Dendritic cell treated with granulocyte-macrophage colony-stimulating factor and Interleukin-4, amounts not matched to agents 40 ng/mL and 50 ng/mL, for 4 days (primary cell): Measurements from ENCODE around the gene PKP2.
"Not testable (repeated sequence)": the region's sequence is repeated elsewhere in the genome, so short reads cannot be mapped to it uniquely, and the experiment has no call there.

Experiments used
- H3K27ac Mint-ChIP-seq: one replicate; pipeline ENCODE4 v1.8.0; 2022; ENCODE audit warnings: mild to moderate bottlenecking, mixed read lengths
- H3K27me3 Mint-ChIP-seq: one replicate; pipeline ENCODE4 v1.8.0; 2022; ENCODE audit warnings: mild to moderate bottlenecking, mixed read lengths
- H3K36me3 Mint-ChIP-seq: one replicate; pipeline ENCODE4 v1.8.0; 2022; ENCODE audit warnings: low read depth, mixed read lengths
- H3K4me1 Mint-ChIP-seq: one replicate; pipeline ENCODE4 v1.8.0; 2022; ENCODE audit warnings: low read depth, mixed read lengths
- H3K4me3 Mint-ChIP-seq: one replicate; pipeline ENCODE4 v1.8.0; 2022; ENCODE audit warnings: mild to moderate bottlenecking, moderate library complexity, mixed read lengths
- H3K9me3 Mint-ChIP-seq: one replicate; pipeline ENCODE4 v1.8.0; 2022; ENCODE audit warnings: mixed read lengths
- intact Hi-C: fragments of 100-400 bp; cut with micrococcal nuclease; formaldehyde crosslinking; loops from one replicate; pipeline ENCODE4 v1.15.0; 2022

The PKP2 gene

DNA sequence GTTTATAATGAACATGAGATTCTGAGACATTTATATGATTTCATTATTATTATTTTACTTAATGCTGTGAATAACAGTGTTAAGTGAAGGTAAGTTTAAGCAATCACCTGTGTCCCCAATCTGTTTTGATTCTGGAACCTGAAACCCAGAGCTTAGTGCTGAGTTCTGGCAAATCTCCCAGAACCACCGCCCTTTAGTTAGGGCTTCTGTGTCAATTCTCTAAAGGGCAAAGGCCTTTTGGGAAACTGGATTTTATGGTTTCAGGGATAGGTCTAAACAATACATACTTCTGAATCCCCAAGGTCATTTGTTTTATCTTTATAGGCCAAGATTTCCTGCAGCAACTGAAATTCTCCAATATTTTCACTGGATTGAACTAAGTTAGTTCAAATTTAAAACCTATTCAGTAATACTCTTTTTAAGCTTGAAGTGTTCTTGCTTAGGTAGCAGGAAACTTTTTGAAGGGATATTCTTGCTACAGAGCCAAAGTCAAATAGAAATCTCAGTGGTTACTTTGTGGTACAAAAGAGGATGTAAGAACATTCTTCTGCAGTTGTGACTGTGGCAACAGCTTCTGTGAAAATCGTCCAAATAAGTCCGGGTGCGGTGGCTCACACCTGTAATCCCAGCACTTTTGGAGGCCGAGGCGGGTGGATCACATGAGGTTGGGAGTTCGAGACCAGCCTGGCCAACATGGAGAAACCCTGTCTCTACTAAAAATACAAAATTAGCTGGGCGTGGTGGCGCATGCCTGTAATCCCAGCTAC lies 10.0 kb upstream of the PKP2 start:
- H3K4me3 Mint-ChIP-seq = no peak overlapping the region
- peaks cover 16% of the 10 kb centered on the region for H3K4me1 Mint-ChIP-seq
- no peaks in the 10 kb centered on the region for H3K9me3 Mint-ChIP-seq
- H3K36me3 Mint-ChIP-seq = no peaks in the 10 kb centered on the region
- intact Hi-C loops = no loop called here
- H3K27ac Mint-ChIP-seq = peak overlapping the region; percentile 37
- peaks cover 5% of the 10 kb centered on the region for H3K27me3 Mint-ChIP-seq

DNA sequence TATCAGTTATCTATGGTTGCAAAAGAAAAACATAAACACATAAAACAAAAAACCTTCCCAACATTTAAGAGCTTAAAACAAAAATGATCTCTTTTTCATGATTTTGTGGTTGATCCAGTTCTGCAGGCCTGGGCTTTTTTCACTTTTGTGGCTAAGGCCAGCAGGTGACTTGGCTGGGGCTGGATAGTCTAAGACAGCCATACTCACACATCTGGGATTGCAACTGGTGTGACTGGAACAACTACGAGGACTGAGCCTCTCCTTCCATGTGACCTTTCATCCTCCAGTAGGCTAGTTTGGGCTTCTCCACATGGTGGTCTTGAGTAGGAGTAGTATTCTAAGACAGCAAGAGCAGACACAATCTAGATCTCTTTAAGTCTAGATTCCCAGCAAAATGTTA lies 7.2 kb upstream of the PKP2 start:
- H3K4me3 Mint-ChIP-seq = no peak overlapping the region
- no peaks in the 10 kb centered on the region for H3K27me3 Mint-ChIP-seq
- H3K27ac Mint-ChIP-seq = no peak overlapping the region
- intact Hi-C loops = no loop called here
- H3K36me3 Mint-ChIP-seq = no peaks in the 10 kb centered on the region
- H3K9me3 Mint-ChIP-seq = no peaks in the 10 kb centered on the region
- peaks cover 32% of the 10 kb centered on the region for H3K4me1 Mint-ChIP-seq

DNA sequence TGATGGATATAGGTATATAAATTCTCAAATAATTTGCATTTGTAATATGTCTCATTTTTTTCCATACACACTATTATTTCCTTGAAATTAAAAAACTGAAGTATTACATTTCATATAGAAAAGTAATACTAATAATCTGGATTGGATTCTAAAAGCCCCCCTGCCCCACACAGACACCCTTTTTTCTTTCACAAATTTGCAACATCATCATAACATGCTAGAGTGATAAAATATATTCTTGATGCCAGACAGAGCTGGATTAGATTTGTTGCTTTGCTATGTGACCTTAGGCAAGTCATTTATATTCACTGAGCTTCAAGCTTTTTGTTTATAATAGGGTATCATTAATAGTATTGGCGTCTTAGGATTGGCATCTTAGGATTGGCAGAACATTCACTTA lies 6.7 kb upstream of the PKP2 start:
- Mint-ChIP-seq H3K27ac (no peak overlapping the region), H3K4me1 (peaks cover 34% of the 10 kb centered on the region), H3K9me3 (no peaks in the 10 kb centered on the region), H3K27me3 (no peaks in the 10 kb centered on the region), H3K36me3 (no peaks in the 10 kb centered on the region), H3K4me3 (no peak overlapping the region)
- intact Hi-C loops = no loop called here

DNA sequence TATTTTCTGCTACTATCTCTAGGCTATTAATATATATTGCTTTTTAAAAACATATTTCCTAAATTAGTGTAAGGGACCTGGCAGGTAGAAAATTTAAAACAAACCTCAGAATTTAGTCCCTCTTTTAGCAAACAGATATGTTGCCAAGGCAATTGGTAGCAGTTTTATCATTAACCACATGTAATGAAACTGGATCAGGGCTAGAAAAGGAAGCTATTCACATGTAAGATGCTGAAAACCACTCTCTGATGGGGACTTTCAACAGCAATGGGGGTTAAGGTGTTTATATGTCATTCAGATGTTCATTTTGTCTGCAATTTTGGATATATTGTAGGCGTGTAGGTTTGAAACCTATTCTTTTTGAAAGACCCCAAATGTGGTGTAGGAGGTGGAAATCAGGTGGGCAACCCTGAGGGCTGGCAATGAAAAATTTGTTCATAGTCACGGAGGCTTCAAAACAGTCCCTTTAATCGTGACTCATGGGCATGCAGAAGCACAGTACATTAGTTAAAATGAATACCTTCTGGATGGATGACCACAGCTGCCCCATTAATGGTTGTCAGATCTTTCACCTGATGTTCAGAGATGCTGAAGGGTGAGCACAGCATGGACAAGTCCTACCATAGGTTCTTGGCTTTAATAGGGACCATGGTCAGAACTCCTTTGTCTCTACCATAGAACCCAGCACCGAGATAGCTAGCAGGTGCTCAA lies 5.9 kb upstream of the PKP2 start:
- H3K4me3 Mint-ChIP-seq = no peak overlapping the region
- H3K9me3 Mint-ChIP-seq = no peaks in the 10 kb centered on the region
- H3K4me1 Mint-ChIP-seq = peaks cover 33% of the 10 kb centered on the region
- intact Hi-C loops = no loop called here
- peaks cover 5% of the 10 kb centered on the region for H3K27me3 Mint-ChIP-seq
- H3K36me3 Mint-ChIP-seq = no peaks in the 10 kb centered on the region
- no peak overlapping the region for H3K27ac Mint-ChIP-seq

DNA sequence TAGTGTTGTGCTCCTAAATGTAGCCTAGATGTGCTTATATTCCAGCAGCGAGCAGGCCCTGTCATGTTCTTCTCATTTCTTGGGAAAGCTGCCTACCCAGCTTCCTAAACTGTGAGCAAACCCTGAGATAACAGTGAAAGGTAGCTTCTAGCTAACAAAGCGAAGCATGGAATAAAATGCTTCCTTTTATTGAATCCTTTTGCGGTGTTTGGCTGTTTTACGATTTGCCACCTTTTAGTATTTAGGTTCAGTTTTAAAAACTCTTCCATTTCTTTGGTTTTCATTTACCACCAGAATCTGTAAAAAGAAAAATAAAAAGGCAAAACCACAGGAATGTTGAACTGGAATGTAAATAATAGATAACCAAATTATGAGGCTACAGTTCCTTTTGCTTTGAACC lies 5.0 kb upstream of the PKP2 start:
- Mint-ChIP-seq H3K4me3 (no peak overlapping the region), H3K4me1 (peaks cover 32% of the 10 kb centered on the region), H3K27me3 (peaks cover 10% of the 10 kb centered on the region), H3K36me3 (no peaks in the 10 kb centered on the region), H3K9me3 (no peaks in the 10 kb centered on the region), H3K27ac (no peak overlapping the region)
- intact Hi-C loops = no loop called here

DNA sequence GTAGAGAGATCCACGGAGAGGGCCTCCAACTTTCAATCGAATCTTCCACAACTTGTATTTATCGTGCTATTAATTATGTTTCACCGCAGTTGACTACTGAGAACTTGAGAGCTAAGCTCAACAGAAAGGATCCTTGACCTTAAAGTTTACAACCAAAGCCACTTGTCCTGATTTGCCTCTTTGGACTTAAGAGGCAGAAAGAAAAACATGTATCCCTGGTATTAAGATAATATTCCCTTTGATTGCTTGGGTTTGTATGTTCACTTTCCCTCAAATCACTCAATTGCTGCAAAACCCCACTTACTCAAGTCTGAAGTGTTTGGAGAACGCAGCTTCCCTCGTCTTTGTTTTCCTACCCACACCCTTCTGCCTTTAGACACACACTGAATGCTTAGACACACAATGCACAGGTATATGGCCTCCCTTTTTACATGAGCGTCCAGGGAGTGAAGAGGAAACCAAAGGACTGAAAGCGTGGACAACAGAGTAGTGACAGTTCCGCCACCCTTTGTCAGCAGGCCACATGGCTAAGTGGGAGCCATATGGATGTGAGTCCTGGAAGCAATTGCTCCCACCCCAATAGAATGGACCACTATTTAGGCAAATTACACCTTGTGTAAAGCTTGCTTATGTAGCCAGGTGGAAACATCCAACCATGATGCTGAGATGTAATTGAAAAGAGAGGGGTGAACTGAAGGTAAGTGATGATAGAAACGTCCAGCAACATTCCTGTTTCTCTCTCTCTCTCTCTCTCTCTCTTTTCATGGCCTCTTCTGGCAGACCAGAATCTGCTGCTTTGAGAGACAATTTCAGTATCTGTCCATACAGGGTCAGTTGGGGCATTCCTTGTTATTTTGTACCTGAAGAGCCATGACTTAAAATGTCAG lies 1.4 kb upstream of the PKP2 start:
- no peak overlapping the region for H3K27ac Mint-ChIP-seq
- no peaks in the 10 kb centered on the region for H3K9me3 Mint-ChIP-seq
- no peak overlapping the region for H3K4me3 Mint-ChIP-seq
- intact Hi-C loops = no loop called here
- H3K27me3 Mint-ChIP-seq = peaks cover 22% of the 10 kb centered on the region
- H3K4me1 Mint-ChIP-seq = peaks cover 44% of the 10 kb centered on the region
- no peaks in the 10 kb centered on the region for H3K36me3 Mint-ChIP-seq

DNA sequence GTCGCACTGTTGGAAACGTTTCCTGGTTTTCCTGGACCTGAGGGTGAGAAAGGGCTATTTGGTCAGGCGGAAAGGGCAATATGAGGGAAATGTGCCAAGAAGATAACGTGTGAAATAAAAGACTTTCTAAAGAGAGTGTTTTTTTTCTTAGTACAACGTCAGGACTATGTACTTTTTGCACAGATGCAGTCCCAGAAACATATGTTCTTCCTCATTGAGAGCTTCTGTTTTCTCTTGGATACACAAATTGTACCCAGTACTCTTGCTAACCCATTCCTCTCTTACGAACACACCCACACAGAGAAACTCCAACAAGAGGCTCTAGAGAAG lies 669 bp upstream of the PKP2 start:
- H3K36me3 Mint-ChIP-seq = no peaks in the 10 kb centered on the region
- intact Hi-C loops = no loop called here
- peaks cover 22% of the 10 kb centered on the region for H3K27me3 Mint-ChIP-seq
- no peaks in the 10 kb centered on the region for H3K9me3 Mint-ChIP-seq
- H3K4me3 Mint-ChIP-seq = peak overlapping the region; percentile 56
- peaks cover 44% of the 10 kb centered on the region for H3K4me1 Mint-ChIP-seq
- no peak overlapping the region for H3K27ac Mint-ChIP-seq

DNA sequence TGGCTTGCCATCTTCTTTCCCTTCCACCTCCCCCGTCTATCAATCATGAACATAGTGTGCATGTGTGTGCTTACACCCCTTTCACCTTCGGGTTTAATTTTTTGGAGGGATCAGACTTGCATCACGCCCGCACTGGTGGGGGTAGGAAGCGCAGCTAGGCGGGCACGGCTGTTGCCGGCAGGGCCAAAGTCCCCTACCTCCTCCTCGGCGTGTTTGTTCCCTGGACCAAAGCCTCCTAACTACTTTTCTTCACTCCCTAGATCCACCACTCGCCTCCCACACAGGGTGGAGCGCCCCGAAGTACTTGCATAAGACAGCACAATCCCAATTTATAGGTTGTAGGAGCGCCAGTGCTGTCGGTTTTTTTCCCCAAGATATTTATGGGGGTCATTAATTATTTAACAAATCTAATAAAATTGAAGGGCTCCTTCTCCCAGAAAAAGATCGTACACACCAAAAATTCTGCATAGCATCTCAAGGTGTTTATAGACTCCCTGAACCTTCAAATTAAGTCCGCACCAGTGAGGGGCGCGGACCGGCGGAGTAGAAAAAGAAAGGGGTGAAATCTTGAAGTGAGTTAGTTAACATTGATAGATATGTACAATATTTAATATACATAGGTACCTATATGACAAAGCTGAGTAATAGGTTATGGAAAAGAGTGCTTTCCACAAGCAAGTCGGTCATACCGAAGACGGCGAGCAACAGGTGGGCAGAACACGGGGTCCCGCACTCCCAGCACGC lies 717 bp downstream of the PKP2 start:
- intact Hi-C loops = no loop called here
- peaks cover 22% of the 10 kb centered on the region for H3K27me3 Mint-ChIP-seq
- peak overlapping the region; percentile 67 for H3K4me3 Mint-ChIP-seq
- peaks cover 44% of the 10 kb centered on the region for H3K4me1 Mint-ChIP-seq
- no peaks in the 10 kb centered on the region for H3K9me3 Mint-ChIP-seq
- no peaks in the 10 kb centered on the region for H3K36me3 Mint-ChIP-seq
- H3K27ac Mint-ChIP-seq = no peak overlapping the region

DNA sequence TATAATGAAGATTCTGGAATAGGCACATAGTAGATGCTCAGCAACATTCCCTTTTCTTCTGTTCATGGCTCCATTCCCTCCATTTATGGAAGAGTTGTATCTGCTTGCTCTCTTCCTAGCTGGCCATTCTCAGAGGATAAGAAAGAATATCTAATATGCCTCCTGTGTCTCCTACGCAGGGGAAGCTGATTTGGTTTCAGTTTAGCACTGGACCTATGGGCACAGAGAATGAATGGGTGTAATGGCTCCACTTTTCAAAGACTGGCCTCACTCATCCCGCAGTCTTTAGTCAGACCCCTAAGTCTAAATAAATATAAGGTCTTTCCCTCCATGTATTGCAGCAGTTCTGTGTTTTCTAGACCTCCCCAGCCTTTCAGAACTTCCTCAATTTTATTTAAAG lies 2.0 kb downstream of the PKP2 start:
- Mint-ChIP-seq H3K27me3 (peaks cover 22% of the 10 kb centered on the region), H3K27ac (no peak overlapping the region)
- intact Hi-C loops = no loop called here

DNA sequence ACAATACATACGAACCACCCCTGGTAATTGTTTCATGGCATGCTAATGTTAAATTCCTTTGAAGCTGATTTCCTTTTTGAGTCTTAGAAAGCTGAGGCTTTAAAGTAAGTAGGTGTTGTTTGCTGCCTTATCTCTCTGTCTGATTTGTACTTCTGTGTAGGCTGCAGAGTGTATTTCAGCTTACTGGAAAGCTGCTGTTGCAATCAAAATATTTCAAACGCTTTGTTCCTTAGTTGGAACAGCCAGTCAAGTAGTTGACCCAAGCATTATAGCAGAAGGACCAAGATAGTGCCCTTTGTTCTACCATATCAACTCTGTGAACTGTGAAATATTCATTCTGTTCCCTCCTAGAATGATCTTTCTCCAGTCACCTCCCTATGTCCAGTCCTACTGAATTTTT lies 3.1 kb downstream of the PKP2 start:
- Mint-ChIP-seq H3K4me3 (no peak overlapping the region), H3K4me1 (peaks cover 26% of the 10 kb centered on the region), H3K9me3 (no peaks in the 10 kb centered on the region), H3K27ac (no peak overlapping the region), H3K36me3 (no peaks in the 10 kb centered on the region), H3K27me3 (peaks cover 22% of the 10 kb centered on the region)
- intact Hi-C loops = no loop called here

More for the DNA sequence above, 2.0 kb downstream of the PKP2 start:
- peaks cover 37% of the 10 kb centered on the region for H3K4me1 Mint-ChIP-seq
- H3K9me3 Mint-ChIP-seq = no peaks in the 10 kb centered on the region
- no peaks in the 10 kb centered on the region for H3K36me3 Mint-ChIP-seq
- no peak overlapping the region for H3K4me3 Mint-ChIP-seq

DNA sequence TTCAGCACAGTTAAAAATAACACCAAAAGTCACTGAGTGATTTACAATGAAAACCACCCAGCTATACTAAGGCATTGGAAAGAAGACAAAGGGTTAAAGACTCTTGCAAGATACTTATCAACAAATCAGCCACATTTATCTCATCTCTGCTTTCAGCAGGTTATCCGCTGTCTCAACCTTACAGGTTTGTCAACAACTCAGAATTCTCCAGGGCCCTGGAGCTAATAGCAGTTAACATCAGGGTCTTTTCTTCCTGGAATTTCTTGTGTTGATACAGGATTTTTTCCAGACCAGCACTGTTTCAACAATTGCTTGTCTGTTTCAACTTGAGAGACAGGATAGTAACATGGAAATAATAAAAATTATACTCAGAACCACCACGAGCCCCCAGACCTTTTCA lies 3.5 kb downstream of the PKP2 start:
- Mint-ChIP-seq H3K4me1 (peaks cover 26% of the 10 kb centered on the region), H3K27ac (no peak overlapping the region), H3K27me3 (peaks cover 22% of the 10 kb centered on the region), H3K9me3 (no peaks in the 10 kb centered on the region), H3K36me3 (no peaks in the 10 kb centered on the region), H3K4me3 (no peak overlapping the region)
- intact Hi-C loops = no loop called here

DNA sequence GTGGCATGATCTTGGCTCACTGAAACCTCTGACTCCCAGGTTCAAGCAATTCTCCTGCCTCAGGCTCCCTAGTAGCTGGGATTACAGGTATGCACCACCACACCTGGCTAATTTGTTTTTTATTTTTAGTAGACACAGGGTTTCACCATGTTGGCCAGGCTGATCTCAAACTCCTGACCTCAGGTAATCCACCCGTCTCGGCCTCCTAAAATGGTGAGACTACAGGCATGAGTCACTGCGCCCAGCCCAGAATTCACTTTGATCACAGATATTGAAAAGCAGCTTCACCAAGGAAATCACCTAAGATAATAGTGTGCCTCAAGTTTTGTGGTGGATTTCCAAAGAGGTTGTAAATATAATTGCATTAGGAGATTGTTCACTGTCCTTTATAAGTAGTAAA lies 4.2 kb downstream of the PKP2 start:
- H3K4me3 Mint-ChIP-seq, H3K27ac Mint-ChIP-seq, H3K36me3 Mint-ChIP-seq, intact Hi-C loops, H3K9me3 Mint-ChIP-seq: not testable (repeated sequence)
- peaks cover 23% of the 10 kb centered on the region for H3K4me1 Mint-ChIP-seq
- H3K27me3 Mint-ChIP-seq = peaks cover 17% of the 10 kb centered on the region

DNA sequence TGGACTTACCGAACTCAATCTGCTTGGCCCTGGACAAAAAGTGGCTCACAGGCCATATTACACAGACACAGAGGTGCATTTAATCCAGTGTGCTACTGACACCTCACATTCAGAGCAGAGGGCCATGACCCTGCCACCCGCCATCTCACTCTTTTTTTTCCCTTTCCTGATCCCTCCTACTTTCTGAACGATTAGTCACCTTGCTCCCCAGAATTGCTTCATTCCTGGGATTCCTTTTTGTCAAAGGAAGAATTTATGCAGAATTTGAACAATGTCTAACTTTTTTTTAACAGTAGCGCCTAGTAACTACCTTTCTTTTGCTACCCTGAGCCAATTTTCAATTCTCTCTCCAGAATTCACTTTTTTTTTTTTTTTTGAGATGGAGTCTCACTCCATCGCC lies 4.6 kb downstream of the PKP2 start:
- Mint-ChIP-seq H3K4me3 (no peak overlapping the region), H3K36me3 (no peaks in the 10 kb centered on the region), H3K4me1 (peaks cover 19% of the 10 kb centered on the region), H3K27me3 (peaks cover 13% of the 10 kb centered on the region), H3K9me3 (no peaks in the 10 kb centered on the region), H3K27ac (no peak overlapping the region)
- intact Hi-C loops = no loop called here

DNA sequence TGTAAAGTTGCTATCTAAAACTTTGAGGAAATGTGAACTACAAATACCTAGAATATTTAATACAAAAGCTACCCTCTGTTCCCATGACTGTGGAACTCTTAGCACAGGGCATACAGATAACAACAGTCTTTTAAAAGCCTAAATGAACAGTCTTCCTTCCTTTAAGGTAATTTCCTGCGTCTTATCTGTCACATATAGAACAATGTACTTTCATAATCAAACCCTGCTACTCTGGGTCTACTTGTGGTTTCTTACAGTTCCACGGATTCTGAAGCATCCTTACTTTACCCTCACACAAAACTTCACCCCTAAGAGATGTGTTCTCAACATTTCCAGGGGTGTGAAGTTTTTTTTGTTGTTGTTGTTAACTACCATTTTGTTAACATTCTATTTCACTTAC lies 5.1 kb downstream of the PKP2 start:
- H3K36me3 Mint-ChIP-seq = no peaks in the 10 kb centered on the region
- intact Hi-C loops = no loop called here
- H3K4me1 Mint-ChIP-seq = peaks cover 18% of the 10 kb centered on the region
- H3K4me3 Mint-ChIP-seq = no peak overlapping the region
- H3K27me3 Mint-ChIP-seq = peaks cover 13% of the 10 kb centered on the region
- H3K9me3 Mint-ChIP-seq = no peaks in the 10 kb centered on the region
- H3K27ac Mint-ChIP-seq = no peak overlapping the region
